ENCODE results near the gene ADAMTS4. TPM values are rescaled to one million over a fixed set of nuclear protein-coding genes. Genes with fewer than 3 reads are reported as not detected.
"Not testable (repeated sequence)": the region's sequence is repeated elsewhere in the genome, so short reads cannot be mapped to it uniquely, and the experiment has no call there.

The ADAMTS4 gene
- total RNA-seq, 1 experiment from 2014 or later, result 7.0 TPM

DNA sequence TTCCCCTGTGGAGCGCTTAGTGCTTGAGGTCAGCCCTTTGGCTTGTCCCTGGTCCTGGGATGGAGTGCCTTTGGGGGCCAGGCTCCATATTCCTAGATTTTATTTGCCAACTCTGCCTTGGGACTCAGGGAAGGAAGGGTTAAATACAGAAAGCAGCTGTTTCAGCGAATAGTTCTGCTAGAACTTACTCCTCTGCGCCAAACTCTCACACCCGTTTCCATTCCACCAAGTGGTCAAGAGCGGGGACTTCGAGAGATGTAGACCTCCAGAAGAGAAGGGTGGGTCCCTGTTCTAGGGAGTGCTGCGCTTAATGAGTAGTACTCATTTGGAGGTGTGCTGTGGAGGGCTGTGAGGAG lies 26.3 kb upstream of the ADAMTS4 start:
- Mint-ChIP-seq H3K36me3 (ENCODE audit: insufficient read depth in 1 of 3, low read depth in 3 of 3) (peaks cover 15 to 20% (median 16%) of the 10 kb centered on the region in 3 experiments; a peak in 6 of 7 replicates), H3K27ac (peak overlapping the region; percentile 45 to 65 (median 62); a peak in 2 of 7 replicates)

GRCh38 chr1:161224695-161225087 lies 25.8 kb upstream of the ADAMTS4 start:
- H4K20me1 ChIP-seq (ENCODE audit: control insufficient read depth, insufficient read depth, insufficient read length); H3K23me2 ChIP-seq (ENCODE audit: insufficient read length, low read depth, low read length, poor library complexity, severe bottlenecking); H3K9me3 ChIP-seq (ENCODE audit: control insufficient read depth, low read depth, low read length); H2BK5ac ChIP-seq (ENCODE audit: insufficient read length, low read length); H2BK20ac ChIP-seq (ENCODE audit: low read depth, low read length, poor library complexity, severe bottlenecking); H3K4ac ChIP-seq (ENCODE audit: low read depth, low read length); H2AFZ ChIP-seq (ENCODE audit: low read length); H4K5ac ChIP-seq (ENCODE audit: insufficient read length, low read depth, low read length); H2BK12ac ChIP-seq (ENCODE audit: insufficient read length, low read depth, low read length); H3K9ac ChIP-seq (ENCODE audit: extremely low read depth, insufficient read length, low read length); H2BK15ac ChIP-seq (ENCODE audit: low read depth, low read length); H3K79me2 ChIP-seq (ENCODE audit: insufficient read depth, low read length); H3K27ac ChIP-seq (ENCODE audit: insufficient read length, low read depth, low read length); H4K91ac ChIP-seq (ENCODE audit: insufficient read length, low read depth, low read length); H3T11ph ChIP-seq (ENCODE audit: low read length); H4K8ac ChIP-seq (replicated peaks; ENCODE audit: insufficient read length, low read depth, low read length); H3K9me3 Mint-ChIP-seq; H2BK120ac ChIP-seq (ENCODE audit: low read depth, low read length, poor library complexity, severe bottlenecking); H2AK5ac ChIP-seq (ENCODE audit: insufficient read length, low read length); H3K27me3 ChIP-seq (ENCODE audit: insufficient read depth, low read length); H3K79me1 ChIP-seq (ENCODE audit: insufficient read depth, low read depth, low read length, poor library complexity, severe bottlenecking); H3K18ac ChIP-seq (ENCODE audit: insufficient read length, low read depth, low read length); H3K4me1 ChIP-seq (ENCODE audit: insufficient read depth, low read length); H3K14ac ChIP-seq (ENCODE audit: insufficient read depth, low read length); H3K27ac Mint-ChIP-seq; H3K56ac ChIP-seq (ENCODE audit: insufficient read length, low read depth, low read length); H3K27me3 Mint-ChIP-seq (ENCODE audit: low read depth); H3K4me2 ChIP-seq (ENCODE audit: insufficient read depth, insufficient read length, low read length); H3K23ac ChIP-seq (ENCODE audit: insufficient read length, low read depth, low read length); DNase-seq: not testable (repeated sequence)
- WGBS (ENCODE audit: extremely low coverage, insufficient read length, low lambda C conversion rate), result no CpG with 5 or more reads among the region's 13 CpGs
- Mint-ChIP-seq H3K4me1 (peaks cover 23 to 39% of the 10 kb centered on the region in 2 experiments), H3K36me3 (ENCODE audit: insufficient read depth in 1 of 3, low read depth in 3 of 3) (peaks cover 12 to 20% (median 13%) of the 10 kb centered on the region in 3 experiments; a peak in 6 of 7 replicates), H3K4me3 (peak overlapping the region in 1 of 2 experiments; percentile 24; a peak in 1 of 5 replicates)

More for the DNA sequence above, 26.3 kb upstream of the ADAMTS4 start:
- peaks cover 23 to 39% of the 10 kb centered on the region in 2 experiments for H3K4me1 Mint-ChIP-seq
- H3K9me3 Mint-ChIP-seq, result no peaks in the 10 kb centered on the region
- Histone ChIP-seq H3K4ac (ENCODE audit: low read depth, low read length) (no peak overlapping the region), H3K9ac (ENCODE audit: extremely low read depth, insufficient read length, low read length) (no peak overlapping the region), H3K27me3 (ENCODE audit: insufficient read depth, low read length) (no peaks in the 10 kb centered on the region), H2BK5ac (ENCODE audit: insufficient read length, low read length) (no peak overlapping the region), H4K20me1 (ENCODE audit: control insufficient read depth, insufficient read depth, insufficient read length) (no peaks in the 10 kb centered on the region), H3K79me2 (ENCODE audit: insufficient read depth, low read length) (no peaks in the 10 kb centered on the region), H2BK120ac (ENCODE audit: low read depth, low read length, poor library complexity, severe bottlenecking) (no peak overlapping the region), H3T11ph (ENCODE audit: low read length) (no peak overlapping the region), H3K18ac (ENCODE audit: insufficient read length, low read depth, low read length) (no peak overlapping the region), H3K56ac (ENCODE audit: insufficient read length, low read depth, low read length) (no peak overlapping the region), H3K4me2 (ENCODE audit: insufficient read depth, insufficient read length, low read length) (peak overlapping the region; percentile 8), H3K4me1 (ENCODE audit: insufficient read depth, low read length) (peaks cover 8% of the 10 kb centered on the region; the same call in 1 of the 2 replicates), H3K79me1 (ENCODE audit: insufficient read depth, low read depth, low read length, poor library complexity, severe bottlenecking) (no peaks in the 10 kb centered on the region), H2BK20ac (ENCODE audit: low read depth, low read length, poor library complexity, severe bottlenecking) (no peak overlapping the region), H4K91ac (ENCODE audit: insufficient read length, low read depth, low read length) (no peak overlapping the region), H2AFZ (ENCODE audit: low read length) (peak overlapping the region; percentile 22), H3K27ac (ENCODE audit: insufficient read length, low read depth, low read length) (no peak overlapping the region), H3K23me2 (ENCODE audit: insufficient read length, low read depth, low read length, poor library complexity, severe bottlenecking) (no peaks in the 10 kb centered on the region), H3K9me3 (ENCODE audit: control insufficient read depth, low read depth, low read length) (no peaks in the 10 kb centered on the region), H2AK5ac (ENCODE audit: insufficient read length, low read length) (no peak overlapping the region), H4K8ac (replicated peaks; ENCODE audit: insufficient read length, low read depth, low read length) (no peak overlapping the region), H3K23ac (ENCODE audit: insufficient read length, low read depth, low read length) (no peak overlapping the region), H3K14ac (ENCODE audit: insufficient read depth, low read length) (no peak overlapping the region), H4K5ac (ENCODE audit: insufficient read length, low read depth, low read length) (no peak overlapping the region), H2BK15ac (ENCODE audit: low read depth, low read length) (no peak overlapping the region), H2BK12ac (ENCODE audit: insufficient read length, low read depth, low read length) (no peak overlapping the region)
- DNase-seq, result no peak
- WGBS (ENCODE audit: extremely low coverage, insufficient read length, low lambda C conversion rate), result no CpG with 5 or more reads among the region's 7 CpGs
- H3K27me3 Mint-ChIP-seq (ENCODE audit: low read depth), result no peaks in the 10 kb centered on the region
- TF ChIP-seq CTCF (conservative IDR thresholded peaks at IDR 0.05), result no peak
- H3K4me3 Mint-ChIP-seq, result peak overlapping the region; percentile 18 to 100; a peak in 4 of 5 replicates
